ENCODE results near the gene OCLN.
A peak's percentile ranks its signal among the peaks of the same experiment; 100 is the strongest.
"Not testable (repeated sequence)": the region's sequence is repeated elsewhere in the genome, so short reads cannot be mapped to it uniquely, and the experiment has no call there.

Gene OCLN, protein sequence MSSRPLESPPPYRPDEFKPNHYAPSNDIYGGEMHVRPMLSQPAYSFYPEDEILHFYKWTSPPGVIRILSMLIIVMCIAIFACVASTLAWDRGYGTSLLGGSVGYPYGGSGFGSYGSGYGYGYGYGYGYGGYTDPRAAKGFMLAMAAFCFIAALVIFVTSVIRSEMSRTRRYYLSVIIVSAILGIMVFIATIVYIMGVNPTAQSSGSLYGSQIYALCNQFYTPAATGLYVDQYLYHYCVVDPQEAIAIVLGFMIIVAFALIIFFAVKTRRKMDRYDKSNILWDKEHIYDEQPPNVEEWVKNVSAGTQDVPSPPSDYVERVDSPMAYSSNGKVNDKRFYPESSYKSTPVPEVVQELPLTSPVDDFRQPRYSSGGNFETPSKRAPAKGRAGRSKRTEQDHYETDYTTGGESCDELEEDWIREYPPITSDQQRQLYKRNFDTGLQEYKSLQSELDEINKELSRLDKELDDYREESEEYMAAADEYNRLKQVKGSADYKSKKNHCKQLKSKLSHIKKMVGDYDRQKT

DNA sequence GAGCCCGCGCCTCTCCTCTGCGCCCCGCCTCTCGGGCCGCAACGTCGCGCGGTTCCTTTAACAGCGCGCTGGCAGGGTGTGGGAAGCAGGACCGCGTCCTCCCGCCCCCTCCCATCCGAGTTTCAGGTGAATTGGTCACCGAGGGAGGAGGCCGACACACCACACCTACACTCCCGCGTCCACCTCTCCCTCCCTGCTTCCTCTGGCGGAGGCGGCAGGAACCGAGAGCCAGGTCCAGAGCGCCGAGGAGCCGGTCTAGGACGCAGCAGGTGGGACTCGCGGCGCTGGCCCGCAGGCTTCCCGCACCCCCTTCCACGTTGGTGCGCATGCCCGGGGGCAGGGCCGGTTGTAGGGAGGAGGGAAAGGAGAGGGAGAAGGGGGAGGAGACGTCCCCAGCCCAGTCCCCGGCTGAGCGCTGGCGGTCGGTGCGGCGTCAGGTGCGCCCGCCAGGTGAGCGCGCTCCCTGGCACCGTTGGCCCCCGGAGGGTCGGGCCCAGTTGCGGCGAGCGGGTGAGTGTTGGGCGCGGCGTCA, at the start of gene OCLN:
OCLN (plus strand) TSS at position 400 of the 532 bp plus-strand sequence. CDS start 11,455 bp downstream, outside the sequence.
- DNase-seq (ENCODE audit: low spot score), result peak; percentile 35

DNA sequence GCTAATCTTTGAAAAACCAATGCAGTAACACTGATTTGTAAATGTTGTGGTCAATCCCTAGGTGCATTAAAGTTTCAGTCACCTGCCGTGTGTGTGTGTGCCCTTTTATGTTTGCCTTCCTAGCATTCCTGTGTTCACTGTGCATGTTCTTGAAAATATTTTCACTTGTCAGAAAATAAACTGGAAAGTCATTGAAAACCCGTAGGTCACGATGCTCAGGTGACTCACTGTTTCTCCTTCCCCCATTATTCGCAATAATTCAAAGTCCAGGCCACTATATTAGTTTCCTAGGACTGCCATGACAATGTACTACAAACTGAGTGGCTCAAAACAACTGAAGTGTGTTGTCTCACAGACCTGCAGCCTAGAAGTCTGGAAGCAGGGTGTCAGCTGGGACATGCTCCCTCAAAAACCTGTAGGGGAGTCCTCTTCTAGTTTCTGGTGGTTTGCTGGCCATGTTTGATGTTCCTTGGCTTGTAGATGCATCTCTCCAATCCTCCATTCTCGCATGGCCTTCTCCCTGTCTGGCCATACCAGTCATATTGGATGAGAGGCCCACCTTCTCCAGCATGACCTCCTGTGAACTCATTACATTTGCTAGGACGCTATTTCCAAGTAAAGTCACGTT, 48.3 kb upstream of the OCLN start:
- DNase-seq (ENCODE audit: low spot score), result no peak

DNA sequence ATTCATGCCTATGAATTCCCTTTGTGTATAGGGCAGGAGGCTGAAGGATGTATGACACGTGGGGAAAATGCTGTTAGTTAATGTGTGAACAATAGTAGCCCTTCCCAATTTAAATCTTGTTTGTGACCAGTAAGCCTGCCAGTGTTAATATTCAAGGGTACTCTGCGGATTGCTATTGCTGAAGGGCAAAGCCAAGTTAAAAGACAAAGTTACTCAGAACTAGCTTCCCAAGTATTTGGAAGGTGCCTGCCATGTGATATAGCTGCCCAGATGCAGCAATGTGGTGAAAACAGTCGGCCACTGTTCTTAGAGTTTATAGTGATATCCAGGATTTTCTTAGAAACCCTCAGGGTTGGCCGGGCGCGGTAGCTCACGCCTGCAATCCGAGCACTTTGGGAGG, 43.1 kb upstream of the OCLN start:
- DNase-seq (ENCODE audit: low spot score), result no peak

DNA sequence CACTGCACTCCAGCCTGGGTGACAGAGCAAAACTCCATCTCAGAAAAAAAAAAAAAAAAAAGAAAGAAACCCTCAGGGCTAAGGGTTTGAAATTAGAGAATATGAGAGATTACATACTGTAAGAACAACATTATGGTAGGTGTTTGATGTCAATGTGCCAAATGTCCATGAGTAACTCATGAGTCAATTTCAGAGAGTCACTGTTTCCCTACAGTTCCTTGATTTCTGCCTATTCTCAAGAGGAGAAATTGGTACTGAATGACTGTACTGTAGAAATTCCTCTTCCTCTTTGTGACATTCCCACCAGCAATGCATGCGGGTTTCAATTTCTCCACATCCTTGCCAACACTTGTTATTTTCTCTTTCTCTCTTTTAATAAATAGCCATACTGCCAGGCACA, 42.5 kb upstream of the OCLN start:
- peak; percentile 61 for DNase-seq (ENCODE audit: low spot score)

DNA sequence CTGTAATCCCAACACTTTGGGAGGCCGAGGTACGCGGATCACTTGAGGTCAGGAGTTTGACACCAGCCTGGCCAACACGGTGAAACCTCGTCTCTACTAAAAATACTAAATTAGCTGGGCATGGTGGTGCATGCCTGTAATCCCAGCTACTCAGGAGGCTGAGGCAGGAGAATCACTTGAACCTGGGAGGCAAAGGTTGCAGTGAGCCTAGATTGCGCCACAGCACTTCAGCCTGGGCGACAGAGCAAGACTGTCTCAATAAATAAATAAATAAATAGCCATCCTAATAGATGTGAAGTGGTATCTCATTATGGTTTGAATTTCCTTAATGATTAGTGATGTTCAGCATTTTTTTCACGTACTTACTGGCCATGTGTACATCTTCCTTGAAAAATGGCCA, 42.1 kb upstream of the OCLN start:
- not testable (repeated sequence) for DNase-seq (ENCODE audit: low spot score)

DNA sequence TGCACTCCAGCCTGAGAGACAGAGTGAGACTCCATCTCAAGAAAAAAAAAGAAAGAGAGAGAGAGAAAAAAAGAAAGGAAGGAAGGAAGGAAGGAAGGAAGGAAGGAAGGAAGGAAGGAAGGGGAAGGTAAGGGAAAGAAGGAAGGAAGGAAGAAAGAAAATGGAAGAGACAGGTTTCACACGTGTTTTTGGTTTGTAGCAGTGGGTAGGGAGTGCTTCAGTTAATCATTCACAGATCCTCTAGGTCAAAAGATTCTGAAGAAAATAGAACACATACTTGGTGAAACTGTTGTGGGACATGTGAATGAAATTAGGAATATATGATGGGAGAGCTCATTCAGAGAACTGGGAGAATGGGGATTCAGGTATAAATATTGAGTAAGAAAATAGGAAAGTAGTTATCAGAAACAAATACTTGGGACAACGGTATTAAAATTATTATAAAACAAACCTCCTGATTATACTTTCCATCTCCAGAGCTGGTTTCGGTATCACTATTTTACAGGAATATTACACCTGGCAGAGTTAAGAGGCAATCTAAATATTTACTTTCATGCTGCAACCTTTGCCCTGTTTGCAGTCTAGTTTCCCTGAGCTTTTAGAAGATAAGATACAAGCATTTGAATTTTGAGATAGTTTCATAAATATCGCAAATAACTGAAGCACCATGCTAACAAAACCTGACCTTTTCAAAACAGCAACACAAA, 40.5 kb upstream of the OCLN start:
- no peak for DNase-seq (ENCODE audit: low spot score)

DNA sequence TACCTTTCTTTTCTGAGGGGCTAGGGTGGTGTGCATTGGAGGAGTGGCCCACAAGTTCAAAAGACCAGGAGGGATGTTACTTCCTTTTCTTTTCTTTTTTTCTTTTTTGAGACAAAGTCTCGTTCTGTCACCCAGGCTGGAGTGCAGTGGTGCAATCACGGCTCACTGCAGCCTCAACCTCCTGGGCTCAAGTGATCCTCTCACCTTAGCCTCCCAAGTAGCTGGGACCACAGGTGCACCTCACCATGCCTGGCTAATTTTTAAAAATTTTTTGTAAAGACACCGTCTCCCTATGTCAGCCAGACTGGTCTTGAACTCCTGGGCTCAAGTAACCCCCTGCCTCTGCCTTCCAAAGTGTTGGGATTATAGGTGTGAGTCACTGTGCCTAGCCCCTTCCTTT, 39.1 kb upstream of the OCLN start:
- DNase-seq (ENCODE audit: low spot score), result not testable (repeated sequence)

DNA sequence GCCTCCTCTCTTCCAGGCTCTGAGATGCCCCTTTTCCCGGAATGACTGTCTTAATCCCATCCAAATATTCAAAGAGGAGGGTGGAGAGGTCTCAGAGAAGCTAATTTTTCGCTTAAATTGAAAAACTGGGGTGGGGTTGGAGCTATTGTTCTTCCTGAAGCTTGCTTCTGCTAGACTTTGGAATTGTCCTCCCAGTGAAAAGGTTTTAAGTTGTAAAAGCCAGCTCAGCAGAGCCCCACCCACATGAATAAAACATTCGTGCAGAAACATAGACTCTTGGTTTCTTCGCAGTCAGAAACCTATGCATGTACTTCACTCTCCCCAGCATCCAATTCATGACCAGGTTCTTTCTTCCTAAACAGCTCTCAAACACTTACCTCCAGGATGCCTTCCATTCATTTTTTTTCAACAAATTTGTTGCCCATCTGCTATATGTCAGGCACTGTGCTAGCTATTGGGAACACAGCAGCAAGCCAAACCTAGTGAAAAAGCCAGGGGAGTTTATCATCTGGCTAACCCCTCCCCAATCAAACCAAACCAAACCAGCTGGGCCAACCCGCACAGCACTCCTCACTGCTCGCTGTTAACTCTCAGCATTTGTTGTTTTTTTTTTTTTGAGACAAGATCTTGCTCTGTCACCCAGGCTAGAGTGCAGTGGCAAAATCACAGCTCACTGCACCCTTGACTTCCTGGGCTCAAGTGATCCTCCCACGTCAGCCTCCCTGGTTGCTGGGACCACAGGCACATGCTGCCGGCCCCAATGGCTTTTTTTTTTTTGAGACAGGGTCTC, 37.9 kb upstream of the OCLN start:
- no peak for DNase-seq (ENCODE audit: low spot score)

DNA sequence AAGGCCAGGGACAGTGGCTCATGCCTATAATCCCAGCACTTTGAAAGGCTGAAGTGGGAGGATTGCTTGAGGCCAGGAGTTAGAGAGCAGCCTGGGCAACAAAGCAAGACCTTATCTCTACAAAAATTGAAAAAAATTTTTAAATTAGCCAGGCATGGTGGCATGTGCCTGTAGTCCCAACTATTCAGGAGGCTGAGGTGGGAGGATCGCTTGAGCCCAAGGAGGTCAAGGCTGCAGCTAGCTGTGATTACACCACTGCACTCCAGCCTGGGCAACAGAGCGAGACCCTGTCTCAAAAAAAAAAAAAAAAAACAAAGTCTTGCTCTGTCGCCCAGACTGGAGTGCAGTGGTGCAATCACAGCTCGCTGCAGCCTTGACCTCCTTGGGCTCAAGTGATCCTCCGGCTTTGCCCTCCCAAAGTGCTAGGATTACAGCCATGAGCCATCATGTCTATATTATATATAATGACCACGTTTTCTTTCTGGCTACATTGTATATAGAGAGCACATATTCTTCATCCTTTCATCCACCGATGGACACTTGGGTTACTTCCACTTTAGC, 37.1 kb upstream of the OCLN start:
- not testable (repeated sequence) for DNase-seq (ENCODE audit: low spot score)

DNA sequence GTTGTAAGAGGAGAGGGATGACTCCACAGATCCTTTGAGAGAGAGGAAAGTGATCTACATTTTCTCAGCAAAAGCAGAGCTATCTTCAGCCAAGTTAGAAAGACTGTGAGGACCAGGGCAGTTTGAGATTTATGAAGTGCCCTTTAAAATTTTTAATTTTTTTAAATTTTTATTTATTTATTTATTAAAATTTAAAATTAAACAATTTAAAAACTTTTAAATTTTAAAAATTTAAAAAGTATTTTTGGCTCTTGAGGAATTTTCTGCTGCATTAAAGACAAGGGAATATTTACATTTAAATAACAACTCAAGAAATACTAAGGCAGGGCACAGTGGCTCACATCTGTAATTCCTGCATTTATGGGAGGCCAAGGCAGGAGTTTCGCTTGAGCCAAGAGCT, 30.4 kb upstream of the OCLN start:
- no peak for DNase-seq (ENCODE audit: low spot score)

DNA sequence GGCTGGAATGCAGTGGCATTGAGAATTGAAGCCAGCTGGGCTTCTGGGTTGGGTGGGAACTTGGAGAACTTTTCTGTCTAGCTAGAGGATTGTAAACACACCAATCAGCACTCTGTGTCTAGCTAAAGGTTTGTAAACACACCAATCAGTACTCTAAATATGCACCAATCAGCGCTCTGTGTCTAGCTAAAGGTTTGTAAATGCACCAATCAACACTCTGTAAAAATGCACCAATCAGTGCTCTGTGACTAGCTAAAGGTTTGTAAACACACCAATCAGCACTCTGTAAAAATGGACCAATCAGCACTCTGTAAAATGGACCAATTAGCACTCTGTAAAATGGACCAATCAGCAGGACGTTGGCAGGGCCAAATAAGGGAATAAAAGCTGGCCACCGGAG, 26.2 kb upstream of the OCLN start:
- DNase-seq (ENCODE audit: low spot score), result not testable (repeated sequence)

DNA sequence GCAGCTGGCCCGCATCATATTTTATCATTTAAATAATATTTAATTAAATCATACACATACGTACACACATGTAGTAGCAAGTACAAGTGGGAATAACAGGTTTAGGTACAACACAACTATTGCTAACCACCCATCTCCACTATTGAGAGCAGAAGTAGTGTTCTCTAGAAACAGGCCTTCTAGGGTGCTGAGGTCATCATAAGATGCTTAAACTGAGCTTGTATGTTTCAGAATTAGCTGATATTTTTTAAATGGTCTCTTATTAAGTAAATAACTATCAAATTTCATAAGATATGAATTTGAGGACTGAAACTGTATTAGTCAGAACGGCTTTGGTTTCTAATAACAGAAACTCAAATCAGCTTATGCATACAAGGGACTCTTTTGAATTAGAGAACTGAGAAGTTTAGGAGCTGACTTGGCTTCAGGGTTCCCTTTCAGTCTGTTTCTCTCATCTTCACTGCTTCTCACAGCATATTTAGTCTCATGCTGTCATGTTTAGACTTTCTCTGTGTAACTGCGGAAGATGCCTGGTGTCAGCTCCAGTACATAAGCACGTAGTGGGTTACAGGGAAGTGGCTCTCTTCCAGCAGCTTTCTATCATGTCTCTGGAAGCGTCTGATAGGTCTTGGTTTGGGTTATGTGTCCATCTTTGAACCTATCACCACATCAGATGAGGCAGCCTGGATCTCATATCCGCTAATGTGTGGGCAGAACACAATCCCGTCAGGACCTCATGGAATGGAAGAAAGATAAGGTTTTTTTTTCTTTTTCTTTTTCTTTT, 25.0 kb upstream of the OCLN start:
- DNase-seq (ENCODE audit: low spot score), result no peak

DNA sequence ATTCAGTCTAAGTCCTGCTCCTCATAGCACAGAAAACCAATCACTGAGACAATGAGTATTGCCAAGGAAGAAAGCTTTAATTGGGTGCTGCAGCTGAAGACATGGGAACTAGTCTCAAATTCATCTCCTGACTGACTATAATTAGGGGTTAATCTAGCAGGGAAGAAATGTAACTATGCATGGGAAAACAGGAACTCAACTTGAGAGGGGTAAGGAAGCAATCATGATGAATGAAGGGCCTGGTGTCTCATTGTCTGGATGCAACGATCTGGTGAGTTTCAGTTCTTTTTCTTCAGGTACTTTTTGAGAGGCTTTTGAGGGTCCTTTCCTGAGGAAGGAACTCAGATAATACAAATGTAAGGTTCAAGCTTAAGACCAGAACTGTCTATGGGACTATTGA, 24.0 kb upstream of the OCLN start:
- no peak for DNase-seq (ENCODE audit: low spot score)

DNA sequence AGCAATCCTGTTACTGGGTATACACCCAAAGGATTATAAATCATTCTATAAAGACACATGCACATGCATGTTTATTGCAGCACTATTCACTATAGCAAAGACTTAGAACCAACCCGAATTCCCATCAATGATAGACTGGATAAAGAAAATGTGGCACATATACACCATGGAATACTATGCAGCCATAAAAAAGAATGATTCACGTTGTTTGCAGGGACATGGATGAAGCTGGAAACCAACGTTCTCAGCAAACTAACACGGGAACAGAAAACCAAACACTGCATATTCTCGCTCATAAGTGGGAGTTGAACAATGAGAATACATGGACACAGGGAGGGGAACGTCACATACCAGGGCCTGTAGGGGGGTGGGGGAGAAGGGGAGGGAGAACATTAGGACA, 21.1 kb upstream of the OCLN start:
- not testable (repeated sequence) for DNase-seq (ENCODE audit: low spot score)

DNA sequence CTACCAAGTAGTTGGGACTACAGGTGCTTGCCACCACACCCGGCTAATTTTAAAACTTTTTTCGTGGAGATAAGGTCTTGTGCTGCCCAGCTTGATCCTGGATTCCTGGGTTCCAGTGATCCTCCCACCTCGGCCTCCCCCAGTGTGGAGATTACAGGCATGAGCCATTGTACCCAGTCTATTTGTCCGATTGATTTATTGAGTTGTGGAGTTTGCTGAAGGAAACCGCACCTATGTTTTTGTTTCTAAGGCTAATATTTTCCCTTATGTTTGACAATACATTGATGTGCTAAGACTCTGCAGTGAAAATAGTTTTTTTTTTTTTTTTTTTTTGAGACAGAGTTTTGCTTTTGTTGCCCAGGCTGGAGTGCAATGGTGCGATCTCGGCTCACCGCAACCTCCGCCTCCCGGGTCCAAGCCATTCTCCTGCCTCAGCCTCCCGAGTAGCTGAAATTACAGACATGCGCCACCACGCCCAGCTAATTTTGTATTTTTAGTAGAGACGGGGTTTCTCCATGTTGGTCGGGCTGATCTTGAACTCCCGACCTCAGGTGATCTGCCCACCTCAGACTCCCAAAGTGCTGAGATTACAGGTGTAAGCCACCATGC, 20.0 kb upstream of the OCLN start:
- DNase-seq (ENCODE audit: low spot score), result not testable (repeated sequence)

DNA sequence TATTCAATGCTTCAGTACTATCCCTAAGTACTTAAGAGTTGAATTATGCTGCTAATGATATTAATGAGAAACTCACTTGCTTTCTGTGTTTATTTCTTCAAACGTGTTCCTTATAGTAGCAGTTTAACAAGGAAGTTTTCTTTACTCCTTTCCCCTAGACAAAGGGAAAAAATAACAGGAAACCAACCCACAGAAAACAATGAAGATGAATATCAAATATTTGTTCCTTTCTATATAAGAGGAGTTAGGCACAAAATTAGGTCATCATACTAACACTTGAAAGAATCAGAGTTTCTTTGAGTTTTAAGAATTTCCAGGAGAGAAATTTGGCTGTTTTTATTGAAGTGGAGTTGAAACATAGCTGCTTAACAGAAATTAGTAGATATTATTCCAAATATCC, 15.4 kb upstream of the OCLN start:
- DNase-seq (ENCODE audit: low spot score), result no peak

DNA sequence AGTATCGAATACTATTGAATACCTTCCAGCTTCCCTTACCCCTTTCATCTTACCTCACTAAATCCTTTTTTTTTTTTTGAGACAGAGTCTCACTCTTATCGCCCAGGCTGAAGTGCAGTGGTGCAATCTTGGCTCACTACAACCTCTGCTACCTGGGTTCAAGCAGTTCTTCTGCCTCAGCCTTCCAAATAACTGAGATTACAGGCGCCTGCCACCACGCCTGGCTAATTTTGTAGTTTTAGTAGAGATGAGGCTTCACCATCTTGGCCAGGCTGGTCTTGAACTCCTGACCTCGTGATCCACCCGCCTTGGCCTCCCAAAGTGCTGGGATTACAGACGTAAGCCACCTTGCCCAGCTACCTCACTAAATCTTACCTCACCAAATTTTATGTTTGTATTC, 14.3 kb upstream of the OCLN start:
- DNase-seq (ENCODE audit: low spot score), result not testable (repeated sequence)

DNA sequence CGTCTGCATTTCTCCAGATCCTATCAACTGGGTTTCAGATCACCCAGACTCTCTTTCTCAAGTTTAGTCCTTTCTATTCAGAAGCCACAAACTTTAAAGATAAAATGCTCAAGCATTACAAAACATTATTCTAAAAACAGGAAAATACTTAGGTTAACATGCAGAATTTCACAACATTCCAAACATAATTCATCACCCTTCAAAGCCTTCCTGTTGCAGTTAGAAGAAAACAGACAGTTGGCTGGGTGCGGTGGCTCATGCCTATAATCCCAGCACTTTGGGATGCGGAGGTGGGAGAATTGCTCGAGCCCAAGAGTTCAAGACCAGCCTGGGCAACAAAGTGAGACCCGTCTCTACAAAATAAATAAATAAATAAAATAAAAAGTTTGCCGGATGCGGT, 7.7 kb upstream of the OCLN start:
- DNase-seq (ENCODE audit: low spot score), result peak; percentile 31

DNA sequence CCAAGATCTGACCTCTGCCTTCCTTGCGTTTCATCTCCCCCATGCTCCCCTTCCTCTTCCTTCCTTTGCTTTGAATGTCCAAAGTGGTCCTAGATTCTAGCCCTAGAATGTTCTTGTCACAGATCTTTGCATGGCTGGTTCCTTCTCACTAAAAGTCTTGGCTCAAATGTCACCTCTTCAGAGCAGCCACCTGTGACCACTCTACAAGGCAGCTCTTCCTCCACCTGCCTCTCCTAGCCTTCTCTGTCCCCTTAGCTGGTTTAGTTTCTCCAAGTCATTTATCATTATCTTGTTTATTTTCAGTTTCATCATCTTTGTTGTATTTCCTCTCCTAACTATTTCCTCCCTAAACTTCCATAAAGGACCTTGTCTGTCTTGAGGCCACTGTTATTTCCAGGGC, 7.1 kb upstream of the OCLN start:
- no peak for DNase-seq (ENCODE audit: low spot score)

DNA sequence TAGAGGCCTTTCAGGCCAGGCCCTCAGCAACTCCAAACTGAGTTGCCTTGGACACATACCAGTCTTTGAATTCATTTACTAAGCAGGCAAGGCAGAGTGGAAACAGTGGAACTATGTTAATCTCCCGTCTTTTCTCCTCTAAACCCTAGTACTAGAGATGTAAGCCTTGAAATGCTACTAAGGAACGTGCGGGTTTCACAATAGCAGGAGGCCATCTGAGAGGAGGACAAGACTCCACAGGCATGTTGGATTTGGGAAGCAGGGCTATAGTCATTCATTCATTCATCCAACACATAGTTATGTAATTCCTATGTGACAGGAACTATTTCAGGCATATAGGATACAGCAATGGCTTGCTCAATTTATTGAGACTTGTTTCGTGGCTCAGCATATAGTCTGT, 3.3 kb upstream of the OCLN start:
- DNase-seq (ENCODE audit: low spot score), result no peak

Data from hepatic stellate cell (primary cell).